K562 (cell line): ENCODE data around the gene HPS4. TPM values are rescaled to one million over a fixed set of nuclear protein-coding genes. Genes with fewer than 3 reads are reported as not detected.

Experiments
- ATAC-seq: fragments of 200-7000 bp; cut with Tn5 transposase; 3 replicates; pipeline ENCODE4 v1.9.1; 2020; ENCODE audit warnings: moderate library complexity
- BruUV-seq: library from RNA; stranded (reverse); fragments of 400-500 nt; replicated peaks from 2 replicates; lab custom pipeline; 2021; lab: Mats Ljungman, UMichigan
- CTCF ChIA-PET: fragments of 300-600 bp; formaldehyde crosslinking; extraction: SDS; loops from one replicate; lab custom pipeline; 2021; ENCODE audit warnings: low intra/inter-chr PET ratio; lab: Yijun Ruan, JAX
- POLR2A ChIA-PET: fragments of 300-600, 350-650 bp; sonication (Branson Sonifier 250); formaldehyde crosslinking; extraction: SDS; loops from one replicate; lab custom pipeline; 2021; ENCODE audit warnings: antibody characterized with exemption, inconsistent platforms; lab: Yijun Ruan, JAX
- DNase-seq, 4 experiments: peaks; one replicate each; pipeline versions ENCODE4 v3.0.0 to v3.0.0-alpha.2; 2011 to 2018; ENCODE audit warnings: low spot score in 3 of 4, mixed read lengths in 3 of 4; ENCODE audit errors: extremely low read depth in 1 of 4
- FAIRE-seq: peaks from 2 replicates; lab custom pipeline; 2011; peaks lifted over from hg19 to GRCh38; lab: Jason Lieb, UNC
- H2AFZ ChIP-seq: 2 replicates; pipeline ENCODE4 v1.6.0; 2011; ENCODE audit warnings: low read depth, low read length, control low read depth, inconsistent platforms
- H3K27ac ChIP-seq: fragments of 200-600 bp; 3 replicates; pipeline ENCODE4 v1.8.0; 2011; ENCODE audit warnings: low read depth, mild to moderate bottlenecking, control low read depth, inconsistent platforms, low read length, moderate library complexity, mixed read lengths; ENCODE audit errors: extremely low read depth
- H3K27me3 ChIP-seq, 2 experiments: fragments of 300-600 bp in 1 of 2; 2 replicates in 1 of 2; 3 replicates in 1 of 2; pipeline versions ENCODE4 v1.6.0 to v1.8.0; 2011; ENCODE audit warnings: inconsistent platforms in 2 of 2, low read length in 2 of 2, mild to moderate bottlenecking in 1 of 2, mixed read lengths in 1 of 2, moderate library complexity in 1 of 2; ENCODE audit not compliant: control insufficient read depth in 2 of 2, insufficient read depth in 2 of 2
- H3K36me3 ChIP-seq: fragments of 300-600 bp; 3 replicates; pipeline ENCODE4 v1.8.0; 2011; ENCODE audit warnings: mild to moderate bottlenecking, low read length, inconsistent platforms; ENCODE audit not compliant: control insufficient read depth, insufficient read depth
- H3K4me1 ChIP-seq, 2 experiments: fragments of 200-600 bp in 1 of 2; replicated peaks in 1 of 2; 2 replicates in 1 of 2; 3 replicates in 1 of 2; pipeline versions ENCODE4 v1.5.1 to v1.8.0; 2011; ENCODE audit warnings: inconsistent platforms in 2 of 2, low read length in 2 of 2, mild to moderate bottlenecking in 1 of 2, mixed read lengths in 1 of 2, moderate library complexity in 1 of 2; ENCODE audit not compliant: control insufficient read depth in 2 of 2, insufficient read depth in 2 of 2
- H3K4me2 ChIP-seq: 2 replicates; pipeline ENCODE4 v1.6.1; 2011; ENCODE audit warnings: low read length, control low read depth, inconsistent platforms, mixed read lengths; ENCODE audit not compliant: insufficient read depth
- H3K4me3 ChIP-seq: fragments of 200-600 bp; sonication (generic), shearing (Covaris generic); 2 replicates; pipeline ENCODE4 v1.5.1; 2016; ENCODE audit warnings: control low read depth, inconsistent platforms
- H3K79me2 ChIP-seq: fragments of 200-600 bp; 3 replicates; pipeline ENCODE4 v1.8.0; 2011; ENCODE audit warnings: low read length, inconsistent platforms; ENCODE audit not compliant: control insufficient read depth, insufficient read depth
- H3K9ac ChIP-seq, 2 experiments: 2 replicates each; pipeline versions ENCODE4 v1.6.0 to v1.6.1; 2011; ENCODE audit warnings: low read depth in 2 of 2, low read length in 2 of 2, control low read depth in 1 of 2, inconsistent platforms in 1 of 2, mild to moderate bottlenecking in 1 of 2, mixed read lengths in 1 of 2; ENCODE audit not compliant: insufficient read depth in 1 of 2
- H3K9me1 ChIP-seq: one replicate; pipeline ENCODE4 v1.6.0; 2011; ENCODE audit warnings: inconsistent platforms, mild to moderate bottlenecking, low read length, moderate library complexity; ENCODE audit not compliant: control insufficient read depth, insufficient read depth
- H3K9me3 ChIP-seq: replicated peaks from 2 replicates; pipeline ENCODE4 v1.5.1; 2011; ENCODE audit warnings: low read depth, low read length, inconsistent platforms; ENCODE audit not compliant: control insufficient read depth, insufficient read depth
- H4K20me1 ChIP-seq: replicated peaks from 2 replicates; pipeline ENCODE4 v1.6.1; 2011; ENCODE audit warnings: low read length, inconsistent platforms, mixed read lengths; ENCODE audit not compliant: control insufficient read depth, insufficient read depth
- EHMT2 ChIP-seq: fragments of 450-650 bp; IDR thresholded peaks from 2 replicates; pipeline ENCODE4 v1.6.1; 2018; ENCODE audit warnings: antibody characterized with exemption
- KDM4B ChIP-seq, 2 experiments: fragments of 450-650 bp in 1 of 2; sonication (generic) in 1 of 2; IDR thresholded peaks; 2 replicates each; pipeline ENCODE4 v1.6.1; 2016 to 2017; ENCODE audit warnings: borderline replicate concordance in 2 of 2, antibody characterized with exemption in 1 of 2, low read depth in 1 of 2, mild to moderate bottlenecking in 1 of 2
- MECOM ChIP-seq: fragments of 250-450 bp; sonication (Bioruptor Pico); IDR thresholded peaks from 2 replicates; pipeline ENCODE4 v1.8.0; 2022; ENCODE audit warnings: inconsistent platforms
- NFYB ChIP-seq: IDR thresholded peaks from 2 replicates; pipeline ENCODE4 v1.6.1; 2011; ENCODE audit warnings: mild to moderate bottlenecking, moderate library complexity; ENCODE audit not compliant: insufficient read length; ENCODE audit errors: extremely low read depth
- POLR2AphosphoS2 ChIP-seq: IDR thresholded peaks from 2 replicates; pipeline ENCODE4 v1.6.1; 2012; ENCODE audit warnings: low read length, improper control_type of control experiment
- ZNF57 ChIP-seq: fragments of 450-650 bp; formaldehyde crosslinking; IDR thresholded peaks from 2 replicates; pipeline ENCODE4 v1.4.0; 2020; ENCODE audit warnings: mild to moderate bottlenecking, moderate library complexity
- WGBS: fragments of 100-300 bp; shearing (Covaris generic); methylation state at CpG from one replicate; pipeline ENCODE4 v1.1.6; 2016; ENCODE audit warnings: low coverage, mixed read lengths; ENCODE audit not compliant: insufficient coverage; ENCODE audit errors: missing lambda C conversion rate; 5-methylcytosine and 5-hydroxymethylcytosine counted together
- in situ Hi-C: fragments of 300-500 bp; cut with MboI; formaldehyde crosslinking; loops from 4 replicates; pipeline ENCODE4 v1.15.0; 2018; ENCODE audit warnings: inconsistent platforms, mixed read lengths
- intact Hi-C: fragments of 100-400 bp; cut with micrococcal nuclease; formaldehyde crosslinking; loops from 2 replicates; pipeline ENCODE4 v1.14.2; 2022
- polyA plus RNA-seq, 8 experiments: library from polyadenylated mRNA; depleted of rRNA in 4 of 8; stranded (reverse) in 5 of 8; unstranded in 3 of 8; fragments of >200 nt; fragmentation: Nextera tagmentation in 2 of 8; fragmentation: Illumina TruSeq in 1 of 8; extraction: Ambion mirVana in 2 of 8; extraction: Trizol in 1 of 8; gene quantifications; 2 replicates each; pipeline versions ENCODE4 v1.2.1 to v1.2.3, GENCODE V29; 2011 to 2014; ENCODE audit warnings: inconsistent platforms in 1 of 8, missing spikeins in 1 of 8
- total RNA-seq, 7 experiments: library from RNA; depleted of rRNA in 6 of 7; stranded (reverse); fragments of >200 nt in 6 of 7; fragmentation: Illumina TruSeq in 2 of 7; extraction: Trizol in 2 of 7; gene quantifications; 2 replicates each; pipeline versions ENCODE4 v1.2.1 to v1.2.3, GENCODE V29; 2011 to 2021; ENCODE audit warnings: low replicate concordance in 1 of 7
- TF ChIP-seq, protein P1 (sequence below): sonication (generic); formaldehyde crosslinking; IDR thresholded peaks from 2 replicates; pipeline ENCODE4 v1.8.1; 2023; ENCODE audit warnings: missing genetic modification reagents, mild to moderate bottlenecking, borderline replicate concordance
- TF ChIP-seq, protein P2 (sequence below): fragments of 450-650 bp; IDR thresholded peaks from 2 replicates; pipeline ENCODE4 v1.7.0; 2016; ENCODE audit warnings: borderline replicate concordance
- TF ChIP-seq, protein P3 (sequence below): sonication (generic); IDR thresholded peaks from 2 replicates; pipeline ENCODE4 v1.6.1; 2016
- TF ChIP-seq, protein P4 (sequence below): fragments of 150-350 bp; IDR thresholded peaks from 2 replicates; pipeline ENCODE4 v1.6.1; 2014; ENCODE audit warnings: low read depth, mild to moderate bottlenecking, low read length, borderline replicate concordance

Gene HPS4
- total and polyA plus RNA-seq, 9 of the 15 experiments (the other 6 are each of a cell fraction or from before 2014, with no cell fraction given), result 12.8 to 29.2 (median 25.3) TPM

DNA sequence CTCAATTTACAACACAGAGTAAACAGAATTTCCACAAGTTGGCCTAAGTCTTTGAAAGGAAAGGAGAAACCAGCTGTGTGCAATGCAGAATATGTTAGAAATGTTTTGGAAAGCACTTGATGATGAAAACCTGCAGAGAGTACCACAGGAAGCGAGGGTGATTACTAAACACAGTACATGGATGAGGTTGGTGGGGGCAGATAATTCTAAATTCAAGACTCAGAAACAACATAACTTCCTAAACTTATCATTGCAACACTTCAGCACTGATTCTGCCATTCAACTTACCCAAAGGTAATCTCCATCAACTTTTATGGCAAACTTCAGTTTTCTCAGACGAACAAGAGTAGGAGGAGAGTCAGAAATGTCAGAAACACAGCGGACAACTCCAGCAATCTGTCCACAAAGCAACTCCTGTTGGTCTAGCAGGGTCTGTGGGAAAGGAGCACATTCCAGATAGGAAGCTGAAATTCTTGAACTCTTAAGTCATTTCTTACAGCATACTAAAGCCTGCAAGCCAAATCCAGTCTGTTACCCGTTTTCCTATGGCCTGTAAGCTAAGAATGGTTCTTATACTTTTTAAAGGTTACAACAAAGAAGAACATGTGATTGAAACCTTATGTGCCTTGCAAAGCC lies 6.8 kb downstream of the HPS4 start:
- peaks cover 7 to 31% of the 10 kb centered on the region in 2 experiments; a peak in 4 of 5 replicates for H3K4me1 ChIP-seq
- no peak for ATAC-seq
- intact Hi-C loops, result no loop called here
- no peak for TF ChIP-seq EHMT2
- TF ChIP-seq ZNF57 (CRISPR knock-in tag), result no peak
- TF ChIP-seq, protein P1, sequence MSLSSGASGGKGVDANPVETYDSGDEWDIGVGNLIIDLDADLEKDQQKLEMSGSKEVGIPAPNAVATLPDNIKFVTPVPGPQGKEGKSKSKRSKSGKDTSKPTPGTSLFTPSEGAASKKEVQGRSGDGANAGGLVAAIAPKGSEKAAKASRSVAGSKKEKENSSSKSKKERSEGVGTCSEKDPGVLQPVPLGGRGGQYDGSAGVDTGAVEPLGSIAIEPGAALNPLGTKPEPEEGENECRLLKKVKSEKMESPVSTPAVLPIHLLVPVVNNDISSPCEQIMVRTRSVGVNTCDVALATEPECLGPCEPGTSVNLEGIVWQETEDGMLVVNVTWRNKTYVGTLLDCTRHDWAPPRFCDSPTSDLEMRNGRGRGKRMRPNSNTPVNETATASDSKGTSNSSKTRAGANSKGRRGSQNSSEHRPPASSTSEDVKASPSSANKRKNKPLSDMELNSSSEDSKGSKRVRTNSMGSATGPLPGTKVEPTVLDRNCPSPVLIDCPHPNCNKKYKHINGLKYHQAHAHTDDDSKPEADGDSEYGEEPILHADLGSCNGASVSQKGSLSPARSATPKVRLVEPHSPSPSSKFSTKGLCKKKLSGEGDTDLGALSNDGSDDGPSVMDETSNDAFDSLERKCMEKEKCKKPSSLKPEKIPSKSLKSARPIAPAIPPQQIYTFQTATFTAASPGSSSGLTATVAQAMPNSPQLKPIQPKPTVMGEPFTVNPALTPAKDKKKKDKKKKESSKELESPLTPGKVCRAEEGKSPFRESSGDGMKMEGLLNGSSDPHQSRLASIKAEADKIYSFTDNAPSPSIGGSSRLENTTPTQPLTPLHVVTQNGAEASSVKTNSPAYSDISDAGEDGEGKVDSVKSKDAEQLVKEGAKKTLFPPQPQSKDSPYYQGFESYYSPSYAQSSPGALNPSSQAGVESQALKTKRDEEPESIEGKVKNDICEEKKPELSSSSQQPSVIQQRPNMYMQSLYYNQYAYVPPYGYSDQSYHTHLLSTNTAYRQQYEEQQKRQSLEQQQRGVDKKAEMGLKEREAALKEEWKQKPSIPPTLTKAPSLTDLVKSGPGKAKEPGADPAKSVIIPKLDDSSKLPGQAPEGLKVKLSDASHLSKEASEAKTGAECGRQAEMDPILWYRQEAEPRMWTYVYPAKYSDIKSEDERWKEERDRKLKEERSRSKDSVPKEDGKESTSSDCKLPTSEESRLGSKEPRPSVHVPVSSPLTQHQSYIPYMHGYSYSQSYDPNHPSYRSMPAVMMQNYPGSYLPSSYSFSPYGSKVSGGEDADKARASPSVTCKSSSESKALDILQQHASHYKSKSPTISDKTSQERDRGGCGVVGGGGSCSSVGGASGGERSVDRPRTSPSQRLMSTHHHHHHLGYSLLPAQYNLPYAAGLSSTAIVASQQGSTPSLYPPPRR (CRISPR knock-in tag), result no peak
- no peak for TF ChIP-seq MECOM (CRISPR knock-in tag)
- TF ChIP-seq, protein P2, sequence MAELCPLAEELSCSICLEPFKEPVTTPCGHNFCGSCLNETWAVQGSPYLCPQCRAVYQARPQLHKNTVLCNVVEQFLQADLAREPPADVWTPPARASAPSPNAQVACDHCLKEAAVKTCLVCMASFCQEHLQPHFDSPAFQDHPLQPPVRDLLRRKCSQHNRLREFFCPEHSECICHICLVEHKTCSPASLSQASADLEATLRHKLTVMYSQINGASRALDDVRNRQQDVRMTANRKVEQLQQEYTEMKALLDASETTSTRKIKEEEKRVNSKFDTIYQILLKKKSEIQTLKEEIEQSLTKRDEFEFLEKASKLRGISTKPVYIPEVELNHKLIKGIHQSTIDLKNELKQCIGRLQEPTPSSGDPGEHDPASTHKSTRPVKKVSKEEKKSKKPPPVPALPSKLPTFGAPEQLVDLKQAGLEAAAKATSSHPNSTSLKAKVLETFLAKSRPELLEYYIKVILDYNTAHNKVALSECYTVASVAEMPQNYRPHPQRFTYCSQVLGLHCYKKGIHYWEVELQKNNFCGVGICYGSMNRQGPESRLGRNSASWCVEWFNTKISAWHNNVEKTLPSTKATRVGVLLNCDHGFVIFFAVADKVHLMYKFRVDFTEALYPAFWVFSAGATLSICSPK, result no peak
- TF ChIP-seq, protein P3, sequence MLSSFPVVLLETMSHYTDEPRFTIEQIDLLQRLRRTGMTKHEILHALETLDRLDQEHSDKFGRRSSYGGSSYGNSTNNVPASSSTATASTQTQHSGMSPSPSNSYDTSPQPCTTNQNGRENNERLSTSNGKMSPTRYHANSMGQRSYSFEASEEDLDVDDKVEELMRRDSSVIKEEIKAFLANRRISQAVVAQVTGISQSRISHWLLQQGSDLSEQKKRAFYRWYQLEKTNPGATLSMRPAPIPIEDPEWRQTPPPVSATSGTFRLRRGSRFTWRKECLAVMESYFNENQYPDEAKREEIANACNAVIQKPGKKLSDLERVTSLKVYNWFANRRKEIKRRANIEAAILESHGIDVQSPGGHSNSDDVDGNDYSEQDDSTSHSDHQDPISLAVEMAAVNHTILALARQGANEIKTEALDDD, result no peak
- TF ChIP-seq KDM4B (IDR thresholded peaks at IDR 0.05; ENCODE audit: borderline replicate concordance in 2 of 2, low read depth in 1 of 2), result no peak
- no peak for TF ChIP-seq NFYB
- TF ChIP-seq, protein P4, sequence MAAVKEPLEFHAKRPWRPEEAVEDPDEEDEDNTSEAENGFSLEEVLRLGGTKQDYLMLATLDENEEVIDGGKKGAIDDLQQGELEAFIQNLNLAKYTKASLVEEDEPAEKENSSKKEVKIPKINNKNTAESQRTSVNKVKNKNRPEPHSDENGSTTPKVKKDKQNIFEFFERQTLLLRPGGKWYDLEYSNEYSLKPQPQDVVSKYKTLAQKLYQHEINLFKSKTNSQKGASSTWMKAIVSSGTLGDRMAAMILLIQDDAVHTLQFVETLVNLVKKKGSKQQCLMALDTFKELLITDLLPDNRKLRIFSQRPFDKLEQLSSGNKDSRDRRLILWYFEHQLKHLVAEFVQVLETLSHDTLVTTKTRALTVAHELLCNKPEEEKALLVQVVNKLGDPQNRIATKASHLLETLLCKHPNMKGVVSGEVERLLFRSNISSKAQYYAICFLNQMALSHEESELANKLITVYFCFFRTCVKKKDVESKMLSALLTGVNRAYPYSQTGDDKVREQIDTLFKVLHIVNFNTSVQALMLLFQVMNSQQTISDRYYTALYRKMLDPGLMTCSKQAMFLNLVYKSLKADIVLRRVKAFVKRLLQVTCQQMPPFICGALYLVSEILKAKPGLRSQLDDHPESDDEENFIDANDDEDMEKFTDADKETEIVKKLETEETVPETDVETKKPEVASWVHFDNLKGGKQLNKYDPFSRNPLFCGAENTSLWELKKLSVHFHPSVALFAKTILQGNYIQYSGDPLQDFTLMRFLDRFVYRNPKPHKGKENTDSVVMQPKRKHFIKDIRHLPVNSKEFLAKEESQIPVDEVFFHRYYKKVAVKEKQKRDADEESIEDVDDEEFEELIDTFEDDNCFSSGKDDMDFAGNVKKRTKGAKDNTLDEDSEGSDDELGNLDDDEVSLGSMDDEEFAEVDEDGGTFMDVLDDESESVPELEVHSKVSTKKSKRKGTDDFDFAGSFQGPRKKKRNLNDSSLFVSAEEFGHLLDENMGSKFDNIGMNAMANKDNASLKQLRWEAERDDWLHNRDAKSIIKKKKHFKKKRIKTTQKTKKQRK, result no peak
- TF ChIP-seq POLR2AphosphoS2, result no peak

More for the DNA sequence above, 6.8 kb downstream of the HPS4 start:
- Histone ChIP-seq H3K4me3 (no peak overlapping the region), H2AFZ (no peak overlapping the region), H3K79me2 (peaks cover 55% of the 10 kb centered on the region), H3K9ac (no peak overlapping the region), H4K20me1 (no peaks in the 10 kb centered on the region), H3K9me3 (no peaks in the 10 kb centered on the region), H3K9me1 (peaks cover 2% of the 10 kb centered on the region), H3K36me3 (peaks cover 65% of the 10 kb centered on the region; the same call in 2 of the 3 replicates), H3K27me3 (no peaks in the 10 kb centered on the region), H3K4me2 (peak overlapping the region; percentile 39; the same call in 1 of the 2 replicates), H3K27ac (no peak overlapping the region)
- DNase-seq, result no peak
- no peak for FAIRE-seq
- CTCF ChIA-PET, result no interaction called here
- in situ Hi-C loops, result no loop called here
- no TSS peak for BruUV-seq
- 77% methylated on average over 4 of the region's 4 CpGs for WGBS
- POLR2A ChIA-PET, result interaction anchor here (0.8 to 1.0 kb wide), 2 partner anchors 9 to 13 kb away, joined by 3 read pairs; no protein-coding TSS in a partner anchor
